ENCODE data around the gene CDS2. TPM values are rescaled to one million over a fixed set of nuclear protein-coding genes. Genes with fewer than 3 reads are reported as not detected.

CDS2 gene
- total RNA-seq, 1 experiment from 2014 or later, result 25.7 TPM

DNA sequence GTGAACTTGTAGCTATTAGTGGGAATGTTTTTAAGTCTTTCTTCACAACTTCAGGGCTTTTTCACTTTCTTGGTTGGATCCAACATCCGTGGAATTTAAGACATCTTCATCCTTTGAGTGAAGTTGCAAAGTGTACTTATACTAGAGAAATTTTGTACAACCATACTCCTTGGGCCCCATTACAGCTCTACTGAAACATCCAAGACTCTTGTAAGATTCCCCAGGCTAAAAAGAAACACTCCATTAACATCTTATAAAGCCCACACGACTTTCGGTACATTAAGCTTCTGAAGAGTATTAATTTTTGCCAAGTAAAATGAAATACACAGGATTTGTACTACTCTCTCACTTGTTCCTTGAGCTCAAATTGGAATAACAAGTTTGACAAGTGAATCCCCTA is 12.4 kb upstream of the CDS2 start:
- peaks cover 32% of the 10 kb centered on the region for H3K36me3 Mint-ChIP-seq (ENCODE audit: insufficient read depth, unreplicated experiment)
- no peak for DNase-seq
- no peak overlapping the region for H3K27ac Mint-ChIP-seq (ENCODE audit: unreplicated experiment)
- no peaks in the 10 kb centered on the region for H3K9me3 Mint-ChIP-seq (ENCODE audit: low read depth, unreplicated experiment)
- H3K4me3 Mint-ChIP-seq (ENCODE audit: low read depth, unreplicated experiment), result no peak overlapping the region
- peaks cover 11% of the 10 kb centered on the region for H3K4me1 Mint-ChIP-seq (ENCODE audit: low read depth, unreplicated experiment)
- intact Hi-C loops (cut with micrococcal nuclease; ENCODE audit: unreplicated experiment), result no loop called here
- TF ChIP-seq, protein P1, sequence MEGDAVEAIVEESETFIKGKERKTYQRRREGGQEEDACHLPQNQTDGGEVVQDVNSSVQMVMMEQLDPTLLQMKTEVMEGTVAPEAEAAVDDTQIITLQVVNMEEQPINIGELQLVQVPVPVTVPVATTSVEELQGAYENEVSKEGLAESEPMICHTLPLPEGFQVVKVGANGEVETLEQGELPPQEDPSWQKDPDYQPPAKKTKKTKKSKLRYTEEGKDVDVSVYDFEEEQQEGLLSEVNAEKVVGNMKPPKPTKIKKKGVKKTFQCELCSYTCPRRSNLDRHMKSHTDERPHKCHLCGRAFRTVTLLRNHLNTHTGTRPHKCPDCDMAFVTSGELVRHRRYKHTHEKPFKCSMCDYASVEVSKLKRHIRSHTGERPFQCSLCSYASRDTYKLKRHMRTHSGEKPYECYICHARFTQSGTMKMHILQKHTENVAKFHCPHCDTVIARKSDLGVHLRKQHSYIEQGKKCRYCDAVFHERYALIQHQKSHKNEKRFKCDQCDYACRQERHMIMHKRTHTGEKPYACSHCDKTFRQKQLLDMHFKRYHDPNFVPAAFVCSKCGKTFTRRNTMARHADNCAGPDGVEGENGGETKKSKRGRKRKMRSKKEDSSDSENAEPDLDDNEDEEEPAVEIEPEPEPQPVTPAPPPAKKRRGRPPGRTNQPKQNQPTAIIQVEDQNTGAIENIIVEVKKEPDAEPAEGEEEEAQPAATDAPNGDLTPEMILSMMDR (IDR thresholded peaks at IDR 0.05; ENCODE audit: unreplicated experiment), result no peak
- H3K27me3 Mint-ChIP-seq (ENCODE audit: unreplicated experiment), result no peaks in the 10 kb centered on the region
- BruUV-seq (replicated peaks), result no TSS peak
- CTCF ChIA-PET, result interaction anchor here (0.6 kb wide), 1 partner anchor 14 kb away, joined by 3 read pairs; no protein-coding TSS in a partner anchor

DNA sequence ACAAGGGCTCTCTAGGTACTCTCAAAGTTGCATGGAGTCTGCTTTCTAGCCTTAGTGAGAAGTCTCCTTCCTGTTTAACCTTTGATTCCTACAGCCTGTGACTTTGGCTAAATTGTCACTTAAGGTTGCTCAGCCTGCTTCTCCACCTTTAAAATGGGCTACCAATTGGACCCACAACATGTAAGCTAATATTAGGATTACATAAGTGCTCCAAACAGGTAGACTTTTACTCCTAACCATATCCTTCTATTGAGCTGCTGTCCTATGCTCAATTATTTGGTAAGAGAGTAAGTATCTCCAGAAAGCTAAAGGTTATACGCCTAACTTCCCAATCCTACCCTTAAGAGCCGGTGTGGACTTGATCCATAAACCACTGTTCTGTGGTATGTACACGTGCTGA is 9.9 kb upstream of the CDS2 start:
- intact Hi-C loops (cut with micrococcal nuclease; ENCODE audit: unreplicated experiment), result no loop called here
- BruUV-seq (replicated peaks), result no TSS peak
- Mint-ChIP-seq H3K27me3 (ENCODE audit: unreplicated experiment) (no peaks in the 10 kb centered on the region), H3K36me3 (ENCODE audit: insufficient read depth, unreplicated experiment) (peaks cover 37% of the 10 kb centered on the region), H3K4me1 (ENCODE audit: low read depth, unreplicated experiment) (peaks cover 17% of the 10 kb centered on the region), H3K4me3 (ENCODE audit: low read depth, unreplicated experiment) (no peak overlapping the region), H3K9me3 (ENCODE audit: low read depth, unreplicated experiment) (no peaks in the 10 kb centered on the region), H3K27ac (ENCODE audit: unreplicated experiment) (no peak overlapping the region)
- TF ChIP-seq, protein P1 (IDR thresholded peaks at IDR 0.05; ENCODE audit: unreplicated experiment), result no peak
- CTCF ChIA-PET, result no interaction called here
- DNase-seq, result no peak

DNA sequence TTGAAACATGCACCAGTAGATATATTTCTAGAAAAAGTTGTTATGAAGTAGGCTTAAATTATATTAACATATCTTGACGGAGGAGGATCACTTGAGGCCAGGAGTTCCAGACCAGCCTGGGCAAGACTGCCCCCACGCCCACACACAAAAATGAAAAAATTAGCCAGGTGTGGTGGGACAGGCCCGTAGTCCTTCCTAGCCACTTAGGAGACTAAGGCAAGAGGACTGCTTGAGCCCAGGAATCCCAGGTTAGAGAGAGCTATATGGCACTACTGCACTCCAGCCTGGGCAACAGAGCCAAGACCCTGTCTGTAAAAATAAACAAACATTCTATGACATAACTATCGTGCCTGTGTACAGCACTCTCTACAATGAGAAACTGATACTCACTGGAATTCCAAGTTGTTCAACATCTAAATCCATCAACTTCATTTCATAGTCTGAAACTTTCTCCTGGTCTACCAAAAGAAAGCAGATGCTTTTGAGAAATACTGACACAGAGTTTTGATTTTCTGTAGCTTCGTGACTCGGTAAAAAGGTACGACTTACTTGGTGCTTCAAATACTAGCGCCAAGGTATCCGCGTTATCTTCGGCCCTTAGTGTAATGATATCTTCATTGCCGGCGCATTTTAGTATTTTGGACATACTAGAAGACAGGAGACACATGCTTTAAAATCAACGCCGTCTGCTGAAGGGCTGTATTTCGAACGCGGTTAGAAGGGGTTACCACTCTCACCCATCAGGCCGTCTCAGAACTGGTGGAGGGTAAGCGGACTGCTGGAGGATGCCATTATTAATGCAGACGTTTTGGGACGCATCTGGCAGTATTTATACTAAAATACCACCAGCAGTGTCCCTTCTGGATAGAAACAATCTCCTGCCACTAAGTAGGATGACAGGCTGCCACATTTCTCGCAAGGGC is 8.3 kb upstream of the CDS2 start:
- H3K4me1 Mint-ChIP-seq (ENCODE audit: low read depth, unreplicated experiment), result peaks cover 17% of the 10 kb centered on the region
- DNase-seq, result no peak
- H3K36me3 Mint-ChIP-seq (ENCODE audit: insufficient read depth, unreplicated experiment), result peaks cover 21% of the 10 kb centered on the region
- no peak overlapping the region for H3K27ac Mint-ChIP-seq (ENCODE audit: unreplicated experiment)
- CTCF ChIA-PET, result interaction anchor here (0.6 kb wide), 1 partner anchor 972 kb away, joined by 3 read pairs; no protein-coding TSS in a partner anchor
- no peaks in the 10 kb centered on the region for H3K27me3 Mint-ChIP-seq (ENCODE audit: unreplicated experiment)
- no peaks in the 10 kb centered on the region for H3K9me3 Mint-ChIP-seq (ENCODE audit: low read depth, unreplicated experiment)
- H3K4me3 Mint-ChIP-seq (ENCODE audit: low read depth, unreplicated experiment), result peak overlapping the region; percentile 81
- BruUV-seq (replicated peaks), result no TSS peak
- intact Hi-C loops (cut with micrococcal nuclease; ENCODE audit: unreplicated experiment), result no loop called here
- TF ChIP-seq, protein P1 (IDR thresholded peaks at IDR 0.05; ENCODE audit: unreplicated experiment), result no peak

DNA sequence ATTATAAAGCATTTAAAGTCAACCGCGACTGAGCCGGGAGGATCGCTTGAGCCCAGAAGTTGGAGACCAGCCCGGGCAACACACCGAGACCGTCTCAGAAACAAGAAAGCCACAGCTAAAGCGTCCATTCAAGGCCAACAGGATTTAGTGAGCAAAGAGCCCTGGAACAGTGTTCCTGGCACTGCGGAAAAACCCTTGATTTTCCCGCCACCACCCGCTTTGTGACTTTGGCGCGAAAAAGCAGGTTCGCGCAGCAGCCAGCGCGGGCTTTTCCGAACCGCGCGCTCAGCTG is 7.7 kb upstream of the CDS2 start:
- Mint-ChIP-seq H3K9me3 (ENCODE audit: low read depth, unreplicated experiment) (no peaks in the 10 kb centered on the region), H3K27me3 (ENCODE audit: unreplicated experiment) (no peaks in the 10 kb centered on the region), H3K27ac (ENCODE audit: unreplicated experiment) (no peak overlapping the region), H3K4me1 (ENCODE audit: low read depth, unreplicated experiment) (peaks cover 17% of the 10 kb centered on the region), H3K36me3 (ENCODE audit: insufficient read depth, unreplicated experiment) (peaks cover 21% of the 10 kb centered on the region), H3K4me3 (ENCODE audit: low read depth, unreplicated experiment) (peak overlapping the region; percentile 81)
- intact Hi-C loops (cut with micrococcal nuclease; ENCODE audit: unreplicated experiment), result no loop called here
- CTCF ChIA-PET, result interaction anchor here (0.6 to 1.5 kb wide), 3 partner anchors 73 to 971 kb away, joined by 3 to 4 read pairs (median 4); no protein-coding TSS in a partner anchor
- TF ChIP-seq, protein P1 (IDR thresholded peaks at IDR 0.05; ENCODE audit: unreplicated experiment), result no peak
- BruUV-seq (replicated peaks), result no TSS peak
- no peak for DNase-seq
